HPDE6-E6E7 (cell line): ENCODE measurements around the gene TSC22D3.
"Not testable (repeated sequence)": the region's sequence is repeated elsewhere in the genome, so short reads cannot be mapped to it uniquely, and the experiment has no call there.

ENCODE experiments used
- DNase-seq: peaks from one replicate; pipeline ENCODE4 v3.0.0; 2011; ENCODE audit warnings: missing footprints; ENCODE audit errors: extremely low spot score

Gene TSC22D3

DNA sequence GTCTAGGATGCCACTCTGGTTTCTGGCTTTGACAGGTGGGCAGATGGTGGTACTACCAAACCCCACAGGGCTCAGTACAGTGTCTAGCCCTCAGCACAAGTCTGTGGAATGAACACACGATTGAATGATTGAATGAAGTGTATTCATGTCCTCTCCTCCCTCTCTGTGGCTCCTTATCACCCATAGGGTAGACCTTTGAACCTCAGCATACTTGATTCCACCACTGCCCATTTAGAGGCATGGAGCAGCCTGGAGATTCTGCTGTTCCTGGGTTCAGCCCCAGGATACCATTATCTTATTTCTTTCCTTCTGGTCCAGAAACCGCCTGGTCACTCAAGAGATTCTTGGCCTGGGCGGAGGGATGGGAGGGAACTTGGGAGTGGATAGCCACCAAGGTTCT, 93.3 kb downstream of the TSC22D3 start:
- DNase-seq: no peak

DNA sequence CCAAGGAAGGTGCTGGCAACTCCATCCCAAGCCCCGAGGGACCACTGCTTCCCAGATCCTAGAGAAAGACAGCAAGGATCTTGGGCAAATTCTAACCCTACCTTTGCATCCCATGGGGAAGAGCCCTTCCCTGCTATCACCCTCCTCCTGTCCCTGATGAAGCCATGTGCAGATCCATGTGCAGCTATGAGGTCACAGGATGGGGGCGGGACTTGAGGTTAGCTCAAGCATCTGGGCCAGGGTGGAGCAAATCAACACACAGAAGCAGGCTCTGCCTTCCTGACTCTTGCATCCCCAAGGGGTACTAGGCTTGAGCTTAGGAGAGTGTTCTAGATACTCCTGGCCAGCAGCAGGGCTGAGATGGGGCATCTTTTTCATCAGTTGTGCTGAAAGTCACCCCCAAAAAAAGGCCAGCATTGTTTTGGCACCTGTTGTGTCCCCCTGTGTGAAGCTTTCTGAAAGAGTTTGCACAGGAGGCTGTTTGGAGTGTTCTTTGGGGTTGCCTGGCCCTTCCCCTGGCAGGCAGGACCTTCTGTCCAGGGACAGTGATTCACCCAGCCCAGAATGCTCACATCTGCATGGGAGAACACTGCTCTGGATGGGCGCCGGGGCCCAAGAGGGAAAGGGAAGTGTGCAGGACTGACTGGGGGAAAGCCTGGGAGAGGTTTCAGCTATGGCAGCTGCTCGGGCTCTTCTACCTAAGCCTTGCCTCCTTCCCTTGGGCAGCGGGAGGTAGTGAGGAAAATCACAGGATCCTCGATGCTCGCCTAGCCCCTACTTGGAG, 96.4 kb downstream of the TSC22D3 start:
- no peak for DNase-seq

DNA sequence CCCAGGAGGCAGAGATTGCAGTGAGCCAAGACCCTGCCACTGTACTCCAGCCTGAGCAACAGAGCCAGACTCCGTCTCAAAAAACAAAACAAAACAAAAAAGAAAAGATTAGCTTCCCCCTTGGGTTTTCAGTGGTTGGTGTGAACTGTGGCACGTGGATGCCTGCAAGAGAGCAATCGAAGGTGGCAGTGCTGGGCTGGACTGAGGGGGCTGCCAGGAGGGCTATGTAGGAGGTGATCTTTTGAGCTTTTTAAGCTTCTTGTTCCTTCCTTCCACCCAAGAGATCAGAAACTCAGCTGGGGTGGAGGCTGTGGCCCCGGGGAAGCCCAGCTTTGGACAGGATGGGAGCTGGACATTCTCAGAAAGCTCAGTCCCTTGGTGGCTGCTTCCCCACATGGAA, 97.7 kb downstream of the TSC22D3 start:
- no peak for DNase-seq

DNA sequence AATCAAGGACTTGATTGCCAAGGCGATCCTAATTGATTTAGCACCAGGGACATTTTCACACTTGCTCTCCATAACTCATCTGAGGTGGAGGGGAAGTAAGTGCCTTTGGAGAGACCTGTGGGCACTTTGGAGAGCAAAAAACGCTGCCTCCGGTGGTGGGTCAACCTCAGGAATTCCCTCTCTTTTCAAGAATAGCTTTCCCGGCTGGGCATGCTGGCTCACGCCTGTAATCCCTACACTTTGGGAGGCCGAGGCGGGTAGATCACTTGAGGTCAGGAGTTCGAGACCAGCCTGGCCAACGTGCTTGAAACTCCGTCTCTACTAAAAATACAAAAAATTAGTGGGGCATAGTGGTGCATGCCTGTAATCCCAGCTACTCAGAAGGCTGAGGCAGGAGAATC, 98.1 kb downstream of the TSC22D3 start:
- DNase-seq: no peak

DNA sequence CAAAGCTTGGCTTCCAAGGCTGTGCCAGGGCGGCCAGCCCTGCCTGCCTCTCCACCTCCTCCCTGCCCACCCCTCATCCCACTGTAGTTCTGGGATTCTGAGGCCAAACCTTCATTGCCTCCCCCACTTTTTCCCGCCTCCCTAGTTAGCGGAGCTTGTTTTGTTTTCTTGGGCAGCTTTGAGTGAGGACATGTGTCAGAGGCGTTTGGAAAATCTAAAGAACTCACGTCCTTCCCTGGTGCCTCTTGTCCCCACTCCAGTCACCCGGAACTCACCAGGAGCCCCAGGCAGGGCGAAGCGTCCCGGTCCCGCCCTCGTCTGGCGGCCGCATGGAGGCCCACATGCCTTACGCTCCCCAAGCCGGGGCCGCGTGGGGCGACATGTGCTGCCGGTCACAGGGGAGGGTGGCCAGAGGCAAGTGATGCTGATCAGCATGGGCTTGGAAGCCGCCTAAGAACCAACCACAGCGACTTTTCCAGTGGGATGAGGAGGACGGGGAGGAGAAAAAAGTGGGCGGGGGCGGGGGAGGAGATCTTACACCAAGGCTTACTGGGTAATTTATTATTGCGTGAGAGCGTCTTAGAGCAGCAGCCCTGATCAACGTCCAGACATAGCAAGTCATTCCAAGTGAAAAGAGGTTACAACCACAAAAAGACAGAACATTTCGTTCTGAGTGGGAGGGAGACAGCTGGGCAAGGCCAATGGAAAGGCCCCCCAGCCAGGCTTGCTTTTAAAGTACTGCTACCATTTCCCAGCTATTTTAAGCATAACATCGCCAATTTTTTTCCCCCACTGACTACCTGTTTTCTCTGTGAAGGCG, 98.8 kb downstream of the TSC22D3 start:
- peak; percentile 33 for DNase-seq

DNA sequence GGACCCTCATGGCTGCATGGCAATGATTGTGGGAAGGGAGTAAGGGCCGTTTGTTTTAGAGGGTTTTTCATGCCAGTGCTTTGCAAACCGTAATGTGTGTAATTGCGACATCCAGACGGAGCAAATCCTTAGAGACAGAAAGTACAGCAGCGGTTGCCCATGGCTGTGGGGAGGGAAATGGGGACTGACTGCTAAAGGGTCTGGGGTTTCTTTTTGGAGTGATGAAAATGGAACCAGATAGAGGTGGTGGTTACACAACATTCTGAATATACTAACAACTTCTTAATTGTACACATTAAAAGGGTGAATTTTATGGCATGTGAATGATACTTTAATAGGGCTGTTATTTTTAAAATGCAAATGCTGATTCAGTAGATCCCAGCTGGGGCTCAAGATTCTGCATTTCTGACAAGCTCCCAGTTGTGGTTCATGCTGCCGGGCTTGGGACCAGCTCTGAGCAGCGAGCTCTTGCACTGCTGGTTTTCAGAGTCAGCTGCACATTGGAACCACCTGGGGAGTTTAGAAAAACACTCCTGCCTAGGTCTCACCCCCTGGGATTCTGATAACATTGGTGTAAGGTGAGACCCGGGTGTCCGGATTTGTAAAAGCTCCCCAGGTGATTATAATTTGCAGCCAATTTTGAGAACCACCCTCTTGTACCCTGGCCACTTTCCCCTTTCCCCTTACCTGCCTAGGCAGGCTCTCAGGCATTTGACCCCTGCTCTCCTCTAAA, 99.6 kb downstream of the TSC22D3 start:
- DNase-seq: no peak

DNA sequence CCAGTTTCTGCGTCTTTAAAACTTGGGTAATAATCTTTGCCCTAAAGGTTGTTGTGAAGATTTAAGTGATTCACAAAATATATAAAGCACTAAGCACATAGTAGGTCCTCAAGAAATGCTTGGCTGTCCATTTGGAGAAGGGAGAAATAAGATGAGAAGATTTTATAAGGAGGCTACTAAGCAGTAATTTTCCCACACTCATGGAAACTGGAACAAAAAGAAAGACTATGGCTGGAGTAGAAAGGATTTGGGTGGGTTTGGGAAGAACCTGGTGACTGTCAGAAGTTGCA, 100.3 kb downstream of the TSC22D3 start:
- DNase-seq: no peak

DNA sequence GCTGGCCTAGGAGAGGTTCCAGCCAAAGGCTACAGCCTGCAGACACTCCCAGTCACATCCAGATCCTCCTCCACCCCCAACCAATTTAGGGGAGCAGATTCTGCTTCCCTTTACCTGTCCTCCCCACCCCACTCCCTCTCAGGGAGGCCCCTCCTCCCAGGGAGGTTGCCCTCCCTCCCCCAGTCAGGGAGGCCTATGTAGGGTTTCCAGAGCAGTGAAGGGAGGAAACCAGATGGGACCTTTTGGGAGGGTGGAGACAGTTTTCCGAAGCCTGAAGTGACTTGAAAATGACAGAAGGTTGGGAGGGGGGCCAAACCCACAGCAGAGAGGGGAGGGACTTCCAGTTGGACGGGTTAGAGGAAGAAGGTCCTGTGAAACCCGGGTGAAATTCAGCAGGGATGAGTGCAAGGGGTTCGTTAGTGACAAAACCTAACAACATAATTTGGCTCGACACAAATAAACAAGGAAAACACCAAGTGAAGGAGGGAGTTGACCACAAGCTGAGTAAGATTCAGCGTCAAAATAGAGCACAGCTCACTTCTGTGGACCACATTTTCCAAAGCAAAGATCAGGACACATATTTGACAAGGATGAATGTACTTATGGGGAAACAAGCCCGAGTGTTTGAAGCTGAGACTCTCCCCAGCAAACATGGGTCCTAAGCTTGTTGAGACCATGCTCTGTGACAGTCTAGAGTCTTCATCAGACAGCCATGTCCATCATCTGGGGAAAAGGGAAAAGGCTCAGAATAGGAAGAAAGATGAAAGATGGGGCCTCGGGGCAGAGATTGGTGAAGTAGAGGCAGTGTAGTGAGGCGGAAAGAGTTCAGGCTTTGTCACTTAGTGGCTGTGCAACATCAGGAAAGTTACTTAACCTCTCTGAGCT, 100.9 kb downstream of the TSC22D3 start:
- DNase-seq: no peak

DNA sequence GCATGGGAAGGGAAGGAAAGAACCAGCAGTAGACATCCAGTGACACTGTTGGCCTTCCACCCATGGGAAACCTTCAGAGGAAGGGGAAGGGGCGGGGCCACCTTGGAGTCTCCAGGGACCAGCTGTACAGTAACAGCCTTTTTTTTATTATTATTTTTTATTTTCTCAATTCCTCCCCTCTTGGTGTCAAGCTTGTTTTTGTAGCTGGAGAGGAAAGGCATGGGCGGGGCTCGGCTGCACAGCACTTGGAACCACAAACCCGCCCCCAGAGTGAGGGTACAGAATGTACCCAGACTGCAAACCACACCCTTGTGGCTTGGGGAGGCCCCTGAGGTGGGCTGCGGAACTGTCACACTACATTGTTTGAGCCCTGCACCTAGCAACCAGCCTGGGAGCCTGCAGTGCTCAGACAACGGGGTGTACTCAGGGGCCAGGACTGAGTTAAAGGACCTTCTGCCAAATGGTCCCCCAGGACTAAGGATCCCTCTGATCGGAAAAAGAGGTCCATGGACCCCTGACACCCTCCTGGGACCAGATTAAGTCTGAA, 101.6 kb downstream of the TSC22D3 start:
- DNase-seq: no peak

DNA sequence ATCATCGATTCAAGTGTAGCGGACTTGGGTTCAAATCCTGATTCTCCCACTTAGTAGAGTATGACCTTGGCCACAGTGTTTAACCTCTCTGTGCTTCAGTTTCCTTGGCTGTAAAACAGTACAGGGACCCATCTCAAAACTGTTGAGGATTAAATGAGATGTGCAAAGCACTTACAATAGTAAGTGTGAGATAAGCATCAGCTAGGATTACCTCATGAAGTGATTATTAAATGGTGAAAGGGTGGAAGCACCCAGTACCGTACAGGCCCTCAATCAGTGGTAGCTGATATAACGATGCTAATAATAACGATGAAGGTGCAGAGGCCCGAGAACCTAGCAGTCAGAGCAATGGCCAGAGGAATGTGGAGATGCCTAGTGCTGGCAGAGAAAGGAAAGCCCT, 102.2 kb downstream of the TSC22D3 start:
- no peak for DNase-seq

DNA sequence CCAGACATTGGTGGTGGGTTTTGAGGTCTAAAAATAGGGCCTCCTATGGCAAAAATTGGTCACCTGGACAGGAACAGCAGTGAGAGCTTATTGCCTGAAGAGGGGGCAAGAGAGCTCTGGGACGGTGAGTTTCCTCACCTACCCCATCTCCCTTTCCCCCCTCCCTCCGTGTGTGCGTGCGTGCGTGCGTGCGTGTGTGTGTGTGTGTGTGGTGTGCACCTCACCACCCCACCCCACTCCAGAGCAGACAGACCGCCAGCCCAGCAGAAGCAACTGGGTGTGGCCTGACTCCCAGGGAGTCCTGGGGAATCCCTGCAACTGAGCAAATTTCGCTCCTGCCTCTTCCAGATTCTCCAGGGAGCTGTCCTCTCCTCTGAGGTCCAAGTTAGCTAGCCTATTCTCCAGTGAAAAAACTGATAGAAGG, 102.6 kb downstream of the TSC22D3 start:
- DNase-seq: no peak

DNA sequence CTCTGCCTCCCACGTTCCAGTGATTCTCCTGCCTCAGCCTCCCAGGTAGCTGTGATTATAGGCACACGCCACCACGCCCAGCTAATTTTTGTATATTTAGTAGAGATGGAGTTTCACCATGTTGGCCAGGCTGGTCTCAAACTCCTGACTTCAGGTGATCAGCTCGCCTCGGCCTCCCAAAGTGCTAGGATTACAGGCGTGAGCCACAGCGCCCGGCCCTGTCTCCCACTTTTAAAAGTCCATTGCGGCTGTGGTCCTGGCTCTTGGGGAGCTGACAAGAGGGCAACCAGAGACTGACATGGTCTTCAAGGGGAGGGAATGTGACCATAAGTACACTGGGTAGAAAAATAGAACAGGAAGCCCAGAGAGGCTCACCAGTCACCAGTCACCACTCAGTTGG, 104.3 kb downstream of the TSC22D3 start:
- DNase-seq: not testable (repeated sequence)

DNA sequence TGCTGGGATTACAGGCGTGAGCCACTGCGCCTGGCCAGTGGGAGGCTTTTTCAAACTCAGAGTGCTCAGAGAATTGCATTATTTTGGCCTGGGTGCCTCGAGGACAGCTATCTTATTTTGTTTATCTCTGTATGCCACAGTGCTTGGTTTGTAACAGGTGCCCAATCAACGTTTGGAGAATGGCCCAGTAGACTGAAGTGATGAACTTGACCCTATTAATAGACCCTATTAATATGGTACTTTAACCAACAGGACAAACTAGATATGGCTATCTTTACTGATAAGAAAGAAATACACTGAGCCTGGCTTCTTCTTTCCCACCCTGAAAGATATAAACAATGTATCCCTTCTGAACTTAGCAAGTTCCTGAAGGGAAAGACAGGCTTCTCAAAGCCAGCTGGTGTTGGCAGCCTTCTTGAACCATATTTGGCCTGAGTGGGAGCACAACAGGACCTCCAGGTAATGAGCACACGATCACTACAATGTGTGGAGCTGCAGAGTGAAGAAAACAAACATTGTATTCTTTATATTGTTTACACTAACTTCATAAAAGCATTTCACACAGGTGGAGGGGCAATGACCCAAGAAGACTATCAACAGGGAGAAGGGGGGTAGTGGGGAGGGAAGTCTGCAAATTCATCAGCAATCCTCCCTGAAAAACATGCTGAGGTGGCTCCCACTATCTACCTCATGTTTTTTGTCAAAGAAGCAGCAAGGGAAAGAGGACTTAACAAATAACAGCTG, 105.5 kb downstream of the TSC22D3 start:
- DNase-seq: no peak

DNA sequence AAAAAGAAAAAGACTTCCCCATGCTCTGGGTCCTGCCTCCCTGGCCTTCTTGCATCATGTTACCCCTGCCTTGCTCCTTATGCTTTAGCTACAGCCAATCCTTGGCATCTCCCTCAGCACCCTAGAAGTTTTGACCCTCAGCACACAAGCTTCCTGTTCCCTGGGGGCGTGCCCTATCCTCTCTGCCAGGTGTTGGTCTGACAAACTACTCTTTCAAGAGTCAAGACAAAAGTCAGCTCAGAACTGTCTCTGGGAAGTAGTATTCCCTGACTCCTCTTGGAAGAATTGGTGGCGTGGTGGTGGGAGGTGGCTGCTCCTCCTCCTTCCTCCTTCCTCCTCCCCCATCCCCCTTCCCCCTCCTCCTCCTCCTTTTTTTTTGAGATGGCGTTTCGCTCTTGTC, 106.3 kb downstream of the TSC22D3 start:
- no peak for DNase-seq

DNA sequence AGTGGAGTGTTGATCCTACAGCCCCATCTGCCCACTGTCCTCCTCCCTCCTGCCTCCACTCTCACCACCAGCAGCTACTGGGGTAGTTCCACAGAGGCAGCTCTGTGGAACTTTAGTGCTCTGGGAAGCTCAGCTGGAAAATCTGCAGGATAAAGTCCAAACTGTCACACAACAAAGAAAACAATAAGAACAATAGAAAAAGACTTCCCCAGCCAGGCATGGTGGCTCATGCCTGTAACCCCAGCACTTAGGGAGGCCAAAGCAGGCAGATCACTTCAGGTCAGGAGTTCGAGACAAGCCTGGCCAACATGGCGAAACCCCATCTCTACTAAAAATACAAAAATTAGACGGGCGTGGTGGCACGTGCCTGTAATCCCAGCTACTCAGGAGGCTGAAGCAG, 106.9 kb downstream of the TSC22D3 start:
- not testable (repeated sequence) for DNase-seq

DNA sequence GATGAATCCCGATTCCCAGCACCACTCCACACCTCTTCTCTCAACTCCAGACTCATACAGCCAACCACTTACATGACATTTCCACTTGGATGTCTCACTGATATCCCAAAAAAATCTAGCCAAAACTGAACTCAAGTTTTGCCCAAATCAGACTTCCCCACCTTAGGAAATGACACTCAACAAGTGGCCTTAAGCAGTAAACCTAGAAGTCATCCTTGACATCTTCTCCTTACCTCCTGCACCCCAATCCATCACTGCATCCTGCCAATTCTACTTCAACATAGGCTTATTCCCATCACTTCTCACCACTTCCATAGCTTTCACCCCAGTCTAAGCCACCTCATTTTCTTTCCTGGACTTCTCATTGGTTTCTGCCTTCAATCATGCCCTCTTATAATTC, 108.2 kb downstream of the TSC22D3 start:
- DNase-seq: no peak

DNA sequence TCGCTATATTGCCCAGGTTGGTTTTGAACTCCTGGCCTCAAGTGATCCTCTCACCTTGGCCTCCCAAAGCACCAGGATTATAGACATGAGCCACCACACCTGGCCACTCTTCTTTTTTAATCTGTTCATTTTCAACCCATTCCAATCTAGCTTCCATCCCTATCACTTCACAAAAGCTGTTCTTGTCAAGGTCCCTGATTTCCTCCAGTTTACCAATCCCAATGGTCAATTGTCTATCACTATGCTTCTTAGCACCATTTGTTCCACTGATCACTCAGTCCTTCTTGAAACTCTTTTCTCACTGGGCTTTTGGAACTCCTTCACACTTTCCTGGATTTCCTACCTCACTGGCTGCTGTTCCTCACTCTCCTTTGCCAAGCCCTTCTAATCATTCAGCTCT, 108.7 kb downstream of the TSC22D3 start:
- no peak for DNase-seq
